ENCODE results near the gene PSMC5. TPM values are rescaled to one million over a fixed set of nuclear protein-coding genes. Genes with fewer than 3 reads are reported as not detected.

The PSMC5 gene
- total RNA-seq, 2 donors from 2014 or later: 59.3 to 105 TPM

- Histone ChIP-seq H3K27ac (no peak overlapping the region), H3K4me1 (peaks cover under 1 to 11% of the 10 kb centered on the region in 2 donors)
- no peak for DNase-seq (ENCODE audit: low spot score)
Measured at GRCh38 chr17:63847525-63848249, 20.5 kb downstream of the PSMC5 start.

GRCh38 chr17:63848834-63849689 lies 21.8 kb downstream of the PSMC5 start:
- Histone ChIP-seq H3K27ac (peak overlapping the region; percentile 38 to 69), H3K36me3 (no peaks in the 10 kb centered on the region), H3K4me1 (peaks cover 0 to 4% of the 10 kb centered on the region in 2 donors), H3K4me3 (peak overlapping the region in 1 of 2 donors; percentile 37), H3K9me3 (no peaks in the 10 kb centered on the region), H3K27me3 (no peaks in the 10 kb centered on the region)
- peak; percentile 81 to 86 for TF ChIP-seq CTCF (IDR thresholded peaks at IDR 0.05)
- DNase-seq (ENCODE audit: low spot score): peak; percentile 95

More at GRCh38 chr17:63847525-63848249, 20.5 kb downstream of the PSMC5 start:
- TF ChIP-seq CTCF (IDR thresholded peaks at IDR 0.05): no peak
- no peaks in the 10 kb centered on the region for H3K27me3 ChIP-seq
- no peak overlapping the region for H3K4me3 ChIP-seq
- H3K36me3 ChIP-seq: no peaks in the 10 kb centered on the region
- H3K9me3 ChIP-seq: no peaks in the 10 kb centered on the region

- Histone ChIP-seq H3K36me3 (no peaks in the 10 kb centered on the region), H3K9me3 (no peaks in the 10 kb centered on the region), H3K27ac (no peak overlapping the region), H3K27me3 (no peaks in the 10 kb centered on the region), H3K4me1 (peaks cover 0 to 4% of the 10 kb centered on the region in 2 donors), H3K4me3 (no peak overlapping the region)
- no peak for DNase-seq (ENCODE audit: low spot score)
- TF ChIP-seq CTCF (IDR thresholded peaks at IDR 0.05): no peak
Measured at GRCh38 chr17:63850401-63850800, 23.2 kb downstream of the PSMC5 start.

- H3K4me3 ChIP-seq: no peak overlapping the region
- H3K36me3 ChIP-seq: no peaks in the 10 kb centered on the region
- TF ChIP-seq CTCF (IDR thresholded peaks at IDR 0.05): no peak
- peaks cover 0 to 4% of the 10 kb centered on the region in 2 donors for H3K4me1 ChIP-seq
- H3K9me3 ChIP-seq: no peaks in the 10 kb centered on the region
- H3K27ac ChIP-seq: no peak overlapping the region
- no peak for DNase-seq (ENCODE audit: low spot score)
- no peaks in the 10 kb centered on the region for H3K27me3 ChIP-seq
Measured at GRCh38 chr17:63853260-63853659, 26.0 kb downstream of the PSMC5 start.

- Histone ChIP-seq H3K9me3 (no peaks in the 10 kb centered on the region), H3K4me1 (no peaks in the 10 kb centered on the region), H3K27me3 (no peaks in the 10 kb centered on the region), H3K27ac (no peak overlapping the region), H3K36me3 (no peaks in the 10 kb centered on the region), H3K4me3 (no peak overlapping the region)
- TF ChIP-seq CTCF (IDR thresholded peaks at IDR 0.05): no peak
- no peak for DNase-seq (ENCODE audit: low spot score)
Measured at GRCh38 chr17:63854709-63855108, 27.5 kb downstream of the PSMC5 start.

Data from right atrium auricular region (tissue), 2 donors.